ENCODE data around the gene TRAF3.

Gene TRAF3

GRCh38 chr14:102777711-102778337 is 575 bp downstream of the TRAF3 start:
- peak in 1 of 2 donors; percentile 6 for DNase-seq (ENCODE audit: low read depth in 1 of 2, low spot score in 1 of 2)

- peak in 1 of 2 donors; percentile 9 for DNase-seq (ENCODE audit: low read depth in 1 of 2, low spot score in 1 of 2)
Measured at GRCh38 chr14:102778338-102779083, 1.3 kb downstream of the TRAF3 start.

- no peak for DNase-seq (ENCODE audit: low read depth in 1 of 2, low spot score in 1 of 2)
Measured at GRCh38 chr14:102779084-102779462, 1.8 kb downstream of the TRAF3 start.

GRCh38 chr14:102779574-102780315 is 2.5 kb downstream of the TRAF3 start:
- no peak for DNase-seq (ENCODE audit: low read depth in 1 of 2, low spot score in 1 of 2)

- no peak for DNase-seq (ENCODE audit: low read depth in 1 of 2, low spot score in 1 of 2)
Measured at GRCh38 chr14:102781063-102781462, 3.8 kb downstream of the TRAF3 start.

- DNase-seq (ENCODE audit: low read depth in 1 of 2, low spot score in 1 of 2), result no peak
Measured at GRCh38 chr14:102782974-102783373, 5.7 kb downstream of the TRAF3 start.

GRCh38 chr14:102784892-102785594 is 7.8 kb downstream of the TRAF3 start:
- DNase-seq (ENCODE audit: low read depth in 1 of 2, low spot score in 1 of 2), result no peak

- no peak for DNase-seq (ENCODE audit: low read depth in 1 of 2, low spot score in 1 of 2)
Measured at GRCh38 chr14:102785595-102785963, 8.3 kb downstream of the TRAF3 start.

- no peak for DNase-seq (ENCODE audit: low read depth in 1 of 2, low spot score in 1 of 2)
Measured at GRCh38 chr14:102786768-102787167, 9.5 kb downstream of the TRAF3 start.

- no peak for DNase-seq (ENCODE audit: low read depth in 1 of 2, low spot score in 1 of 2)
Measured at GRCh38 chr14:102789349-102789748, 12.1 kb downstream of the TRAF3 start.

GRCh38 chr14:102793531-102794328 is 16.5 kb downstream of the TRAF3 start:
- no peak for DNase-seq (ENCODE audit: low read depth in 1 of 2, low spot score in 1 of 2)

- DNase-seq (ENCODE audit: low read depth in 1 of 2, low spot score in 1 of 2), result no peak
Measured at GRCh38 chr14:102795060-102795925, 18.0 kb downstream of the TRAF3 start.

GRCh38 chr14:102796661-102797190 is 19.5 kb downstream of the TRAF3 start:
- DNase-seq (ENCODE audit: low read depth in 1 of 2, low spot score in 1 of 2), result no peak

GRCh38 chr14:102798926-102799325 is 21.7 kb downstream of the TRAF3 start:
- no peak for DNase-seq (ENCODE audit: low read depth in 1 of 2, low spot score in 1 of 2)

GRCh38 chr14:102799684-102800562 is 22.7 kb downstream of the TRAF3 start:
- DNase-seq (ENCODE audit: low read depth in 1 of 2, low spot score in 1 of 2), result no peak

- no peak for DNase-seq (ENCODE audit: low read depth in 1 of 2, low spot score in 1 of 2)
Measured at GRCh38 chr14:102802834-102803523, 25.7 kb downstream of the TRAF3 start.

GRCh38 chr14:102804858-102805257 is 27.6 kb downstream of the TRAF3 start:
- DNase-seq (ENCODE audit: low read depth in 1 of 2, low spot score in 1 of 2), result no peak

- DNase-seq (ENCODE audit: low read depth in 1 of 2, low spot score in 1 of 2), result no peak
Measured at GRCh38 chr14:102805371-102805891, 28.2 kb downstream of the TRAF3 start.

Measured in activated CD4-positive, alpha-beta T cell treated with anti-CD3 and anti-CD28 coated beads, Interleukin-2, amount 50 U/mL, for 24 hours (primary cell).